DMS53 (cell line): ENCODE data around the gene WFDC8.
A peak's percentile ranks its signal among the peaks of the same experiment; 100 is the strongest.
"Not testable (repeated sequence)": the region's sequence is repeated elsewhere in the genome, so short reads cannot be mapped to it uniquely, and the experiment has no call there.

Experiments
- DNase-seq: peaks from one replicate; lab custom pipeline; 2025; lab: John Stamatoyannopoulos, UW

The WFDC8 gene

DNA sequence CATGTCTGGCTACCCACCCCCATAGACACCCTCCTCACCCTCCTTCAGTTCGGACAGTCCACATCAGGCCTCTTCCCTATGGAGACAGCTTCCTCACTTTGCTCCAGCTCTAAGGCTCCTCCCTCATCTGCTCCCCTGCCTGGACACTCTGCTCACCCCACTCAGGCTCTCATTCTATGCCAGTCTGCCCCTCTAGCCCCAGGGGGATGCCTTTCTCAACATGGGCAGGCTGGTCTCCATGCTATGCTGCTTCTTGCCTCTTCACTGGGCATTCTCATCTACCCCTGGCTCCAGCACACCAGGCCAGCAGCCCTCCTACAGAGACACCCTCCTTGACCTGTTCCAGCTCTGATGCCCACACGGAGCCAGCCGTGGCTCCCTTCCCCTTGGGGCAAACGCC lies at the start of gene WFDC8:
Gene WFDC8, minus strand, starts transcription at position 101 of the 400 bp plus-strand sequence. Its CDS starts 37 bp downstream, at position 64.
- no peak for DNase-seq

DNA sequence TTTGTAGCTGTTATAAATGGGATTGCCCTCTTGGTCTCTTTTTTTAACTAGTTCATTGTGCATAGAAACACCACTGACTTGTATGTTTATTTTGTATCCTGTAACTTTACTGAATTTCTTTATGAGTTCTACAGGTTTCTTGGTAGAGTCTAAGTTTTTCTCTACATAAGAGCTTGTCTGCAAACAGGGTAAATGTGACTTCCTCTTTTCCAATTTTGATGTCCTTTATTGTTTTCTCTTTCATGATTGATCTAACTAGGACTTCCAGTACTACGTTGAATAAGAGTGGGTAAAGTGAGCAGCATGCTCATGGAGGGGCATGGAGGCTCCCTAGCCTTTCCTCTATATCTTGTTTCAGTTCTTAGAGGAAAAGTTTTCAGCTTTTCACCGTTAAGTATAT lies 47.5 kb upstream of the WFDC8 start:
- DNase-seq: no peak

DNA sequence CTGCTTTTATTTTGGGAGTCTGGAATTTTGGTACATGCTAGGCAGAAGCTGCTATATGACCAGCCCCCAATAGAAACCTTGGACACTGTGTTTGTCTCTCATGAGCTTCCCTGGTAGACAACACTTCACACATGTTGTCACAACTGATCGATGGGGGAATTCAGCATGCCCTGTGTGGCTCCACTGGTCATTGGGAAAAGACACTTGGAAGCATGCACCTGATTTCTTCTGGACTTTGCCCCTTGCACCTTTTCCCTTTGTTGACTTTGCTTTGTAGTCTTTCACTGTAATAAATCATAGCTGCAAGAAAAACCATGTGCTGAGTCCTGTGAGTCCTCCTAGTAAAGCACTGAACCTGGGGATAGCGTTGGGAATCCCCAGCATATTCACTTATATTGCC lies 42.5 kb upstream of the WFDC8 start:
- peak; percentile 89 for DNase-seq

DNA sequence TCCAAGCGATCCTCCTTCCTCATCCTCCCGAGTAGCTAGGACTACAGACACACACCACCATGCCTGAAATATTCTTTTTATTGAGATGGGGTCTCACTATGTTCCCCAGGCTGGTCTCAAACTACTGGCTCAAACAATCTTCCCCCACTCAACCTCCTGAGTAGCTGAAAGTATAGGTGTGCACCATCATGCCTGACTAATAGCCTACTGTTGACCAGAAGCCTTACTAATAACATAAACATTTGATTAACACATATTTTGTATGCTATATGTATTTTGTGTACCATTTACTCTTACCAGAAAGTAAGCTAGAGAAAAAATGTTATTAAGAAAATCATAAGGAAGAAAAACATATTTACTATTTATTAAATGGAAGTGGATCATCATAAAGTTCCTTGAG lies 38.5 kb upstream of the WFDC8 start:
- no peak for DNase-seq

DNA sequence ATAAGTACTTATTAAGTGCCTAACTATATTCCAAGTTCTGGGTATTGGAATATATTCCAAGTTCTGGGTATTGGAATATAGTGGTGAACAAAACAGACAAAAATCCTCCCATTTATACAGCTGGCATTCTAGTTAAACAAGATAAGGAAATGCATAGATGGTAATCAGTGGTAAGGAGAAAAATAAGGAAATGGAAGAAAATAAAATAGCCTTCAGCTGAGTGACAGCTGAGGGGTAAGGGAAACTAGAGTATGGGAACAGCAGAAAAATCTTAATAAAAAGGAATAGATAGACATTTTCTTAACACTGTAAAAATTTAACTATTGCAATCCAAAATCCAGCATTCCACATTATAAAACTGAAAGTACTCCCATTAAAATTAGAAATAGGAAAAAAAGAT lies 33.2 kb upstream of the WFDC8 start:
- no peak for DNase-seq

DNA sequence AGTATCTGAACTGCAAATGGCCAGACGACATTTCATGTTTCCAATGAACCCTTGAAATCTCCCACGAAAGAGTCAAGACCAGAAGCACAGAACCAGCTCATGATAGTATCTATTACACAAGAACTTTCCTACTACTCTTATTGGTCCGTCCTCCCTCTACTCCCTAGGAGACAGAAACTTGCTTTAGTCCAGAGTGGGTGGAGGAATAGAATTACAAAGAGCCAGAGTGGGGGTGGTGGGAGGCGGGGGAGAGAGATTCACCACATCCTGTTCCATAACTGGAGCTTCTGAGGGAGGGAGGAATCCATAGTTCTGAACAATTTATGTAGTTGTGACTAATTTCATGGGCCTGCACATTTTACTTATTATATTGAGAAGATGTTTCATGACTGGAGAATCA lies 32.0 kb upstream of the WFDC8 start:
- no peak for DNase-seq

DNA sequence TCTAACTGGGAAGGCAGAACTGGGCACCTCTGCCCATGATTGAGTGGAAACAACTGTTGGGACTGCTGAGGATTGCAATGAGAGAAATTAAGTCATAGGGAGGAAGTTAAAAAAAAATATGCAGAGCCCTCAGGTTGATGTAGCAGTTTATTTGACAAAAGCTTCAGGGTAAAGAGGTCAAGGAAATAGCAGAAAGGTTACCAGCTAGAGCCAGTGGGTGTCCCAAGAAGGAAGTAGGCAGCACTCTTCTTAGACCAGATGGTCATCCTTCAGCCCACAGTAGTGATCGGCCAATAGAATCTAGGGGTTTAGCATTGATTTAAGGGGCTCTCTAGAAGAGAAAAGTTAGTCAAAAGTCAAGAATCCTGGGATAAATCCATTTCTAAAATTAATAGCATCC lies 28.7 kb upstream of the WFDC8 start:
- no peak for DNase-seq

DNA sequence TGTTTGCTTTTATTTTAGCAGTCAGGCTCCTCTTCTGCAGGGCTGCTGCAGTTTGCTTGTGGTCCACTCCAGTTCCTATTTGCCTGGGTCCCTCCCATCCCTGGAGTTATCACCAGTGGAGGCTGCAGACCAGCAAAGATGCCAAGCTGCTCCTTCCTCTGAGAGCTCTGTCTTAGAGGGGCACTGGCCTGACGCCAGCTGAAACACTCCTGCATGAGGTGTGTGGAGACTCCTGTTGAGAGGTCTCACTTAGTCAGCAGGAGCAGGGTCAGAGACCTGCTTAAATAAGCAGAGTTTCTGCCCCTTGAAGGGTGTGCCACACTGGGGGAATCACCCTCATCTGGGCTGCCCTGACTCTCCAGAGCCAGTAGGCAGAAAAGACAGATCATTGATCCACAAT lies 16.2 kb upstream of the WFDC8 start:
- DNase-seq: no peak

DNA sequence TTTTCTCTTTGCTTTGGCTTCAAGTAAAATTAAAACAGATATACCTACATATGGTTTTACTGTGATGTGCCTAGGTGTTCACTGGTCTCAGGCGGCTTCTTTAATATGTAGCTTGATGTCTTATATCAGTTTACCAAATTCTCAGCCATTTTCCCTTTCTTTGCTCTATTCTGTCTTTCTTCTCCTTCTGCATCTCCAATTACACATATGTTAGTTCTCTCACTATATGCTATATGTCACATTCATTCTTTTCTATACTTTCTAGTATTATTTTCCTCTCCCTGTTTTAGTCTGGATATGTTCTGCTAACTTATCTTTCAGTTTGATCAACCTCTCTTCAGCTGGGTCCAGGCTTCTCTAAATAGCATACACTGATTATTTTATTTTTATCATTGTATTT lies 14.4 kb upstream of the WFDC8 start:
- DNase-seq: no peak

DNA sequence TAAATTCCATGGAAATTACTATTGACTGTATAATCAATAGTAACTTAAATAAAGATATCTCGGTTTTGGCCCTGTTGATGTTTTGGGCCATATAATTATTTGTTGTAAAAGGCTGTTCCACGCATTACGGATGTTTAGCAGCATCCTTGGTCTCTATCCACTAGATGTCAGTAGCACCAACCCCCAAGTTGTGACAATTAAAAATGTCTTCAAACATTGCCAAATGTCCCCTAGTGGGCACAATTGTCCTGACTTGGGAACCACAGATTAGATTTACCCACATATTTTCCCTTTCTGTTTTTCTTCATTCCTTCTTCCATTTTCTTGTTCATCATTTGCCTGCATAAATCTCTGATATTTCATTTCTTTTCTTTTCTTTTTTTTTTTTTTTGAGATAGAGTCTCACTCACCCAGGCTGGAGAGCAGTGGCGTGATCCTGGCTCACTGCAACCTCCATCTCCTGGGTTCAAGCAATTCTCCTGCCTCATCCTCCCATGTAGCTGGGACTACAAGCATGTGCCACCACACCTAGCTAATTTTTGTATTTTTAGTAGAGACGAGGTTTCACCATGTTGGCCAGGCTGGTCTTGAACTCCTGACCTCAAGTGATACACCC lies 13.6 kb upstream of the WFDC8 start:
- peak; percentile 91 for DNase-seq

DNA sequence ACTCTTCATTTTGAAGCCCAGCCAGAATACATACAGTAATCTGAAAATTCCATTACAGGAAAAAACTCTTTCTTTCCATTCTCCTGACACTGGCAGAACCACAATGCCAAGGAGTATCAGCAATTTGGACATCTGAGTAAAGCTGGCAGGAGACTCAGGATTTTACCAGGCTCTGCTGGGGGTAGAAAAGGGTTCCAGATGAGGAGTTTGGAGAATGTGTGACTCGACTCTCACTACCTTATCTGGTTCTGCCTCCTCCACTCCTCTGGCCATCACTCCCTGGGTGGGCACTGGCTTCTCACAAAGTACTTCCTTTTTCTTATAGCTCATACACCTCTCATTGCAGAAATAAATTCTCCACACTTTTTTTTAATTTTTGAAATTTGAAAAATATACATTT lies 10.6 kb upstream of the WFDC8 start:
- DNase-seq: no peak

DNA sequence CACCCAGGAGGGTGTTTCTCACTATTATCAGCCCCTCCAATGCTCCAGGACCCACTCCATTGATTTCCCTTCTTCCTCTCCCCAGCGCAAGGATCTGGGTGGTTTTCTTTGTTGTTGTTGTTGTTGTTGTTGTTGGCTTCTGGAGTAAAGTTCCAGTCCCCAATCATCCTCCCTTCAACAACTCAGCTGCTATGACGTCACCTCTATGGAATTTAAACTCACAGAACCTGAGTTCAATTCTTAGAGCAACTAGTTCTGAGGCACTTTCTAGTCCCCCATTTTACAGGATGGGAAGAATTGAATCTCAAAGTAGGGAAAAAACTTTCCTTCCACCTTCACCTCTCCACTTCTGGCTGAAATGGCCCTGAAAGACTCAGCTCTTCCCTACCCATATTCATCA lies 9.7 kb upstream of the WFDC8 start:
- DNase-seq: no peak

DNA sequence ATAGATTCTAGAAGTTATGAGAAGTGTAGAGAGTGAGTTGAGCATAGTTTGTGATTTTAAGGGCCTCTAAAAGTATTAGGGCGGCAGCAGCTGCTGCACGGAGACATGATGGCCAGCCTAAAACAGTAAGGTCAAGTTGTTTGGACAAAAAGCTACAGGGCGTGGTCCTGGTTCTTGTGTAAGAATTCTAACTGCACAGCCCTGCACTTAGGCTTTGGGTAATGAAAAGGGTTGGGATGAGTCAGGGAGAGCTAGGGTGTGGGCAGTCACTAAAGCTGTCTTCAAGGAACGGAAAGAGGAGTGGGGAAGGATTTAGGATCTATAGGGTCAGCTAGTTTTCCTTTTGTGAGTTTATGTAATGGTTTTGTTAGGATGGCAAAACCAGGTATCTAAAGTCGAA lies 6.9 kb upstream of the WFDC8 start:
- DNase-seq: not testable (repeated sequence)

DNA sequence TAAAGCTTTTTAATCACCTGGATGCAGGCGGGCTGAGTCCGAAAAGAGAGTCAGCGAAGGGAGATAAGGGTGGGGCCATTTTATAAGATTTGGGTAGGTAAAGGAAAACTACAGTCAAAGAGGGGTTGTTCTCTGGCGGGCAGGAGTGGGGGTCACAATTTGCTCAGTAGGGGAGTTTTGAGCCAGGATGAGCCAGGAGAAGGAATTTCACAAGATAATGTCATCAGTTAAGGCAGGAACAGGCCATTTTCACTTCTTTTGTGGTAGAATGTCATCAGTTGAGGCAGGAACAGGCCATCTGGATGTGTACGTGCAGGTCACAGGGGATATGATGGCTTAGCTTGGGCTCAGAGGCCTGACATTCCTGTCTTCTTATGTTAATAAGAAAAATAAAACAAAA lies 5.2 kb upstream of the WFDC8 start:
- DNase-seq: not testable (repeated sequence)

DNA sequence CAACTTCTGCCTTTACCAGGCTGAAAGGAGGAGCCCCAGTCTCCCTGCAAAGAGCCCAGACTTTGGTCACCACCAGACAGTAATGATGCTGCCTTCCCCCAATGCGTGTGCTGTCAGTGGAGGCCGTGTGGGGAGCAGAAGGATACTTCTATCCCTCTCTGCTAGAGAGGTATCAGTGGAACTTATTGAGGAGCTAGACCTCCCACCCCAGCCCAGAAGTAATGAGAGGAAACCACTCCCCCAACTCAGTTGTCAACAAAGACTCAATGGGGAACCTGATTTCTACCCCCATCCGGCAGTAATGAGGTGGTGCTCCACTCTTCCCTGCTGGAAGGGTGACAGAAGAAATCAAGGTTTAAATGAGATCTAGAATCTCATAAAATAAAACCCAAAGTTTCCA lies 4.4 kb upstream of the WFDC8 start:
- no peak for DNase-seq

DNA sequence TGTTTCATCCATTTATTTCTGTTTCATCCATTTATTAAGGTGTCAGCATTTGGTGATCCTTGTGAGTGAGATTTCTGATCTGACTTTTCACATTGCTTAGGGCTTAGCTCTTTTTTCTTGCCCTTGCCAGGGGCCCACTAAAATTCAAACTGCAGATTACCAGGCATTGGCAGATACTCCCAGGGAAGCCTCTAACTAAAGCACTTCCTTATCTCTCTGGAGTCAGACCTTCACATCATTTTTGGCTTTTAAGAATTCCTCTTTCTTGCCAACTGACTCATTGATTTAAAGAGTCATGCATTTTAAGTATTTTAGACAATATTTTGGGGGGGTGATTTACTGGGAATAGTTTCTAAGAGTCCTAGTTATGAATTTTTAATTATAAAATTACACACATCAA lies 2.6 kb upstream of the WFDC8 start:
- DNase-seq: no peak

DNA sequence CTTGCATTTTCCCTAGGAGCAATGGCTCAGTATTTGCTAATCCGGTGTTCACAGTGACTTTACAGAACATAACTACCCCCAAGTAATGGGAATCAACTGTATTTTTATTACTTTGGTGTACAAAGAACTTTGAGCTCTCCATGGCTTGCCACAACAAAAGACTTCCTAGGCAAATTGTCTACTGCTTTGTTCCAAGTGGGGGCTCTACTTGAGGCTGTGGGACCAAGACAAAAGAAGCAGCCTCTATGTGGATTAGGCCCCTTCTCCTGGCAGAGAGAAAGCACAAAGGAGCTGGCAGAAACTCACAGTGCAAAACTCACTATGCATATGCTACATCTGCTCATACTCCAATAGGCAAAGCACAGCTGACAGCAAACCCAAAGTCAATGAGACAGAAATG lies 853 bp downstream of the WFDC8 start:
- no peak for DNase-seq

DNA sequence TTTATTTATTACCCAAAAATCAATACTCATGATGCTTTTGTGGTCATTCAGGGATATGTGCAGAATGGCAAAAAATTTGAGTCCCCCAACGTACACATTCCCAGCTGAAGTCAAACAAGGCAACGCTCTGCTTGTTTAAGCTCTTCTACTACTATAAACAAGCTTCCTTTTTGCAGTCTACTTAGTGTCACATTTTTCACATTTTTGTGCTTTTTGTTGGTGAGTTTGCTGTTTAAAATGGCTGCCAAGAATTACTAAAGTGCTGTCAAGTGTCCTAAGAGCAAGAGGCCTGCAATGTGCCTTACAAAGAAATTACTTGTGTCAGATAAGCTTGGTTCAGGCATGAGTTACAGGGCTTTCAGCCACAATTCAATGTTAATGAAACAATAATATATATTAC lies 2.1 kb downstream of the WFDC8 start:
- DNase-seq: no peak

DNA sequence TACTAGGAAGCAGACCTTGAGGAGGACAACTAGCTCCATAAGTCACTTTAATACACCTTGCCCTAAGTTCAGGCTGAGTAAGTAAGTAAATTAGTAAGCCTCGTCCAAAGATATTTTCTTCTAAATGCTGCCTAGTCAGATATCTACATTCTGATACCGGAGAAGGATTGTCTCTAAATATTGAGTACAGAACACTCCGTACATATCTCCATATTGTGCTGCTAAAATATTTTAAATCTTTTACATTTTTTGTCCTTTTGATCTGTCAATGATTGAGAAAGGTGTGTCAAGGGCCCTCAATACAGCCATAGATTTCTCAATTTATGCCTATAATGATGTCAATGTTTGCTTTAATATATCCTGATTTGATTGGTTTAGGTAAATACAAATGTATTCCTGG lies 3.2 kb downstream of the WFDC8 start:
- no peak for DNase-seq

DNA sequence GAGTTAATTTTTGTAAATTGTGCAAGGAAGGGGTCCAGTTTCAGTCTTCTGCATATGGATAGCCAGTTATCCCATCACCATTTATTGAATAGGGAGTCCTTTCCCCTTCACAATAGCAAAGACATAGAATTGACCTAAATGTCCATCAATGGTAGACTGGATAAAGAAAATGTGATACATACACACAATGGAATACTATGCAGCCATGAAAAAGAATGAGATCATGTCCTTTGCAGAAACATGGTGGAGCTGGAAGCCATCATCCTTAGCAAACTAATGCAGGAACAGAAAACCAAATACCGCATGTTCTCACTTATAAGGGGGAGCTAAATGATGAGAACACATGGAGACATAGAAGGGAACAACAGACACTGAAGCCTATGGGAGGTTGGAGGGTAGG lies 9.4 kb downstream of the WFDC8 start:
- not testable (repeated sequence) for DNase-seq

DNA sequence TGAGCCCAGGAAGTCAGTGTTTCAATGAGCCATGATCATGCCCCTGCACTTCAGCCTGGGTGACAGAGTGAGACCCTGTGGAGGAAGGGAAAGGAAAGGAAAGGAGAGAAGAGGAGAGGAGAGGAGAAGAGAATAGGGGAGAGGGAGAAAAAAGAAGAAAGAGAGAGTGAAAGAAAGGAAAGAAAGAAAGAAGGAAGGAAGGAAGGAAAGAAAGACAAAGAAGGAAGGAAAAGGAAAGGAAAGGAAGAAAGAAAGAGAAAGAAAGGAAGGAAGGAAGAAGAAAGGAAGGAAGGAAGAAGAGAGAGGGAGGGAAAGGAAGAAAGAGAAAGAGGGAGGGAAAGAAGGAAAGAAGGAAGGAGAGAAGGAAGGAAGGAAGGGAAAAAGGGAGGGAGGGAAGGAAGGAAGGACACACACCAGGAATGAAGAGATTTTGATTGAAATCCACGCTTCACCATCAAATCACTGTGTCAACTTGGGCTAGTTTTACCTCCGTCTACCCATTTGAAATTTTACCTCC lies 14.3 kb downstream of the WFDC8 start:
- no peak for DNase-seq

DNA sequence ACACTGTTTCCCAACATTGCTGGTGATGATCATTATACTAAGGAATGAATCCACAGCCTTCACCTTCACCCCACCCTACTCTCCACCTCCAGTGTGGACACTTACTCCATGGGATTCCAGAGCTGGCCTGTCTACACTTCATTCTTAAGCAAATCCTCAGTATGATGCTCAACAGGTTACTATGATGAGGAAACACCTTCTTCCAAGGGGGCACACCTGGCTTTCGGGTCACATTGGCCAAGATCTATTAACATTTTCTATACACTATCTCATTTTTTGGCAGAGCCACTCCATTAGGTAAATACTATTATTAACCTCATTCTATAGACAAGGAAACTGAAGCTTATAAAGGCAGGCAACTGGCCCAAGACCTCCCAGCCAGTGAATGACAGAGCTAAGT lies 23.9 kb downstream of the WFDC8 start:
- no peak for DNase-seq

DNA sequence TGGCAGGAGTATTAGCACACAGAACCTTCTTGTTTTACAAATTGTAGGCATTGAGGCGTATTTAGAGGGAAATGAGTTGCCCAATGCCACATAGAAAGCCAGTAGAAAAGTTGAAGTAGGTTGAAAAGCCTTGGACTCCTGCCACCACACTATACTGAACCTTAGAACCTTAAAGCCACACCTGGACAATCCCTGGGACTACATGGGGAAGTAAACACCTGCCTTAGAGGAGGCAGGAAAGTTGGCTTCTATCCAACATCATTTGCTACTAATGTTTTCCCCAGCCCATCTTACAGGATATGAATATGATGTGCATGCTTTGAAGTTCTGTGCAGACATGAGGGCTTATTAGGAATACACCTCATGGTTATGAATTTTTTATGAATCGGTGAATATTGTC lies 26.6 kb downstream of the WFDC8 start:
- DNase-seq: peak; percentile 39

DNA sequence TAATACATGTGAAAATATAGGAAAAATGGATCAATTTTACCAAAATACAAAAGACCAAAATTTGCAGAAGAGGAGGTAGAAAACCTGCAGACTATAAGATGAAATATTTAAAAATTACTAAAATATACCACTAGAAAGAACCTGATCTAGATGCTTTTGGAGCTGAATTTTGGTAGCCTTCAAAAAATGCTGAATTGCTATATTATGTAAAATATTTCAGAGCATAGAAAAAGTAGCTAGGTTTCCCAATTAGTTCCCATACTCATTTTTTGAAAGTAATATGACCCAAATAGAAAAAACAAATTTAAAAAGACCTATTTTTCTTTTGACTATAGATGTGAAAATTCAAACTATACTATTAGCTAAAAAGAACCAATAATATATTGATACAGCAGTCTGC lies 28.3 kb downstream of the WFDC8 start:
- DNase-seq: no peak

DNA sequence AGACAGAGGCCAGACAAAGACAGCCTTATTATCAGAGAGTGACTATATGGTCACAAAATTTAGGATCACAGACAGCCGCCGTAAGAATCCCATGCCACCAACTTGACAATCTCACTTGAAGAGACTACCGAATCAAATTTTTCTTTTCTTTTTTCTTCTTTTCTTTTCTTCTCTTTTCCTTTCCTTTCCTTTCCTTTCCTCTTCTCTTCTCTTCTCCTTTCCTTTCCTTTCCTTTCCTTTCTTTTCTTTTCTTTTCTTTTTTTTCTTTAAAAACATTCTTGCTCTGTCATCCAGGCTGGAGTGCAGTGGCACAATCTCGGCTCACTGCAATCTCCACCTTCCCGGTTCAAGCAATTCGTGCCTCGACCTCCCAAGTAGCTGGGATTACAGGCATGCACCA lies 30.7 kb downstream of the WFDC8 start:
- DNase-seq: no peak
